CD4-positive, alpha-beta memory T cell (primary cell): ENCODE results near the gene CACNA1E. TPM values are rescaled to one million over a fixed set of nuclear protein-coding genes. Genes with fewer than 3 reads are reported as not detected.

Experiments
- CTCF ChIA-PET: fragments of 350-600 bp; sonication (Branson Sonifier 250); formaldehyde crosslinking; loops from one replicate; lab custom pipeline; 2021; ENCODE audit warnings: inconsistent platforms; ENCODE audit not compliant: partially characterized antibody; lab: Charles Lee
- POLR2A ChIA-PET: fragments of 350-600 bp; sonication (Branson Sonifier 250); formaldehyde crosslinking; loops from one replicate; lab custom pipeline; 2021; ENCODE audit not compliant: partially characterized antibody; lab: Charles Lee
- DNase-seq, 5 donors: peaks; one replicate each; pipeline versions ENCODE4 v3.0.0 to v3.0.0-alpha.2; 2020 to 2022; ENCODE audit warnings: mixed read lengths in 1 of 5
- H3K27ac ChIP-seq: one replicate; pipeline ENCODE4 v1.7.0; 2013; ENCODE audit warnings: low read depth, low read length
- H3K27me3 ChIP-seq: 2 replicates; pipeline ENCODE4 v1.7.0; 2013; ENCODE audit warnings: mild to moderate bottlenecking, low read length, moderate library complexity; ENCODE audit not compliant: insufficient read depth
- H3K36me3 ChIP-seq: 2 replicates; pipeline ENCODE4 v1.7.0; 2013; ENCODE audit warnings: mild to moderate bottlenecking, low read length, moderate library complexity; ENCODE audit not compliant: insufficient read depth
- H3K4me1 ChIP-seq: 2 replicates; pipeline ENCODE4 v1.7.0; 2013; ENCODE audit warnings: mild to moderate bottlenecking, low read length, moderate library complexity; ENCODE audit not compliant: insufficient read depth
- H3K4me3 ChIP-seq, 2 donors: one replicate each; pipeline ENCODE4 v1.7.0; 2013; ENCODE audit warnings: low read length in 2 of 2, mild to moderate bottlenecking in 1 of 2
- H3K9me3 ChIP-seq, 2 donors: one replicate each; pipeline ENCODE4 v1.7.0; 2013; ENCODE audit warnings: low read length in 2 of 2, control low read depth in 1 of 2; ENCODE audit not compliant: control insufficient read depth in 1 of 2
- H3K27ac Mint-ChIP-seq, 7 donors: one replicate each; pipeline ENCODE4 v1.8.0; 2020 to 2021; ENCODE audit warnings: mixed read lengths in 7 of 7, mild to moderate bottlenecking in 6 of 7, inconsistent platforms in 3 of 7, moderate library complexity in 3 of 7
- H3K27me3 Mint-ChIP-seq, 2 donors: one replicate each; pipeline ENCODE4 v1.8.0; 2020 to 2021; ENCODE audit warnings: mixed read lengths in 2 of 2
- H3K36me3 Mint-ChIP-seq, 2 donors: one replicate each; pipeline ENCODE4 v1.8.0; 2020 to 2021; ENCODE audit warnings: mixed read lengths in 2 of 2, inconsistent platforms in 1 of 2, mild to moderate bottlenecking in 1 of 2
- H3K4me1 Mint-ChIP-seq, 4 donors: one replicate each; pipeline ENCODE4 v1.8.0; 2020 to 2021; ENCODE audit warnings: mixed read lengths in 4 of 4, mild to moderate bottlenecking in 1 of 4
- H3K4me3 Mint-ChIP-seq, 8 donors: one replicate each; pipeline ENCODE4 v1.8.0; 2020 to 2021; ENCODE audit warnings: mixed read lengths in 8 of 8, mild to moderate bottlenecking in 7 of 8, moderate library complexity in 6 of 8, inconsistent platforms in 3 of 8
- H3K9me3 Mint-ChIP-seq, 8 donors: one replicate each; pipeline ENCODE4 v1.8.0; 2020 to 2021; ENCODE audit warnings: mixed read lengths in 8 of 8, mild to moderate bottlenecking in 5 of 8, inconsistent platforms in 3 of 8, moderate library complexity in 1 of 8
- intact Hi-C: fragments of 100-400 bp; cut with micrococcal nuclease; formaldehyde crosslinking; loops from one replicate; pipeline ENCODE4 v1.15.1; 2023
- polyA plus RNA-seq, 2 donors: library from polyadenylated mRNA; unstranded; fragments of 300-500 nt; fragmentation: Illumina TruSeq; gene quantifications; one replicate each; pipeline ENCODE4 v1.2.3, GENCODE V29; 2021
- total RNA-seq, 2 experiments: library from RNA; stranded (reverse); gene quantifications; one replicate each; pipeline ENCODE4 v1.2.3, GENCODE V29; 2021

CACNA1E gene
- total and polyA plus RNA-seq, 4 experiments from 2014 or later: not detected

DNA sequence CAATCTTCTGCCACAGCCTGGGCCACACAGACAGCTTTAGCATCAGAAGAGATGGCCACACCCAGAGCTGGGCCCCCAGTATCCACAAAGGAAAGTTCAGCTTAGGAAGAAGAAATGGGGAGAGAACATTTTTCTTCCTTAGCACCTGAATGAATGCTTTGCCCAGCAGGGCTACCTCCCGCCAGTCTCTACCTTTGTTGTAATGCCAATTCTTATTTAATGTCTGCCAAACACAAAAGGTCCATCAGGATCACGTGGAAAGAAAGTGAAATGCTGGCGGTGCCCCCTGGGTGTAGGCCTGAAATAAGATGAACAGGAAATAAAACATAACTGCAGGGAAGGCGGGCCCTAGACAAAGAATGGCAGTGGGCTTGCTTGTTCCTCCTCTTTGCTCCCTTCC, 125.6 kb downstream of the CACNA1E start:
- Mint-ChIP-seq H3K36me3 (no peaks in the 10 kb centered on the region), H3K27me3 (peaks cover 7 to 16% of the 10 kb centered on the region in 2 donors), H3K9me3 (peaks cover 0 to 3% (median 0%) of the 10 kb centered on the region in 8 donors), H3K4me3 (no peak overlapping the region), H3K4me1 (no peaks in the 10 kb centered on the region), H3K27ac (no peak overlapping the region)
- Histone ChIP-seq H3K4me3 (no peak overlapping the region), H3K36me3 (no peaks in the 10 kb centered on the region), H3K9me3 (no peaks in the 10 kb centered on the region), H3K27ac (no peak overlapping the region), H3K27me3 (no peaks in the 10 kb centered on the region), H3K4me1 (no peaks in the 10 kb centered on the region)
- DNase-seq: no peak
- intact Hi-C loops: no loop called here
- ChIA-PET POLR2A (no interaction called here), CTCF (no interaction called here)

DNA sequence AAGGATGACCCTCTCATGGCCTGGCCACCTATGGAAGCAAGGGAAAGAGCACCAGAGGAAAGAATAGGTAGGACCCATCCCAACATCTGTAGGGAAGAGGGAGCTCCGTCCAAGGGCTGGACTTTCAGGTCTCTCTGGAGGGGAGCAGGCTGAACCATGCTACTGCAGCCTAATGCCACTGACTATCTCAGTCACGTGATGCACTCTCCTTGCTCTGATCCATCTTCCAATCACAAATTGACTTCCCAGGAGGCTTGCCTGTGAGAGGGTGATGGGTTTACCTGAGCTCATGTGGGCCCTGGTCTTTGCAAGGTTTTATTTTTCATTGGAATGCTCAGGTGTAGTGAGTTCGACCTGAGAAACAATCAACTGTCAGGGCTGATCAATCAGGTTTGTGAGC, 128.8 kb downstream of the CACNA1E start:
- H3K9me3 Mint-ChIP-seq: peaks cover 0 to 3% (median 0%) of the 10 kb centered on the region in 8 donors
- ChIA-PET POLR2A (no interaction called here), CTCF (no interaction called here)
- DNase-seq: no peak
- H3K27ac Mint-ChIP-seq: no peak overlapping the region
- peaks cover 7 to 13% of the 10 kb centered on the region in 2 donors for H3K27me3 Mint-ChIP-seq
- no peaks in the 10 kb centered on the region for H3K27me3 ChIP-seq
- no peaks in the 10 kb centered on the region for H3K9me3 ChIP-seq
- H3K36me3 Mint-ChIP-seq: no peaks in the 10 kb centered on the region
- H3K4me3 Mint-ChIP-seq: no peak overlapping the region
- H3K4me1 ChIP-seq: no peaks in the 10 kb centered on the region
- no peak overlapping the region for H3K4me3 ChIP-seq
- intact Hi-C loops: no loop called here
- no peak overlapping the region for H3K27ac ChIP-seq
- no peaks in the 10 kb centered on the region for H3K4me1 Mint-ChIP-seq
- H3K36me3 ChIP-seq: no peaks in the 10 kb centered on the region

DNA sequence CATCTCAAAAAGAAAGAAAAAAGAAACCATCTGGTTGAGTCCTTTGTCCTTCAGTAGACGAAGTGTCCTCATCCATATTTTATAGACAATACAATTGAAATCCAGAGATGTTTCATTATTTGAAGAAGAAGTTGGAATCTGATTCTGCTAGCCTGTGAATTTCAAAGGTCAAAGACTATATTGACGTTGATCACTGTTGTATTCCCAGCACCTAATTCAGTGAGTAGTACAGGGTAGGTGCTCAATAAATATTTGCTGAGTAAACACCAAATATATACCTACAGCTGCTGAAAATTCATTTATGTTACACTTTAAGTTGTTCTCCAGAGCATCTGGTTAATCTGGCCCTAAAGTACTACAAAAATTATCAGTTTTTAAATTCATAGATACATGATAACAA, 135.2 kb downstream of the CACNA1E start:
- H3K27me3 Mint-ChIP-seq: peaks cover 3 to 6% of the 10 kb centered on the region in 2 donors
- Histone ChIP-seq H3K9me3 (no peaks in the 10 kb centered on the region), H3K27me3 (no peaks in the 10 kb centered on the region), H3K36me3 (no peaks in the 10 kb centered on the region), H3K4me3 (no peak overlapping the region), H3K4me1 (no peaks in the 10 kb centered on the region), H3K27ac (no peak overlapping the region)
- no peak overlapping the region for H3K27ac Mint-ChIP-seq
- POLR2A ChIA-PET: no interaction called here
- H3K4me3 Mint-ChIP-seq: no peak overlapping the region
- H3K4me1 Mint-ChIP-seq: no peaks in the 10 kb centered on the region
- DNase-seq: no peak
- intact Hi-C loops: no loop called here
- H3K9me3 Mint-ChIP-seq: peaks cover 0 to 4% (median 0%) of the 10 kb centered on the region in 8 donors
- CTCF ChIA-PET: no interaction called here
- H3K36me3 Mint-ChIP-seq: peaks cover 0 to 4% of the 10 kb centered on the region in 2 donors

DNA sequence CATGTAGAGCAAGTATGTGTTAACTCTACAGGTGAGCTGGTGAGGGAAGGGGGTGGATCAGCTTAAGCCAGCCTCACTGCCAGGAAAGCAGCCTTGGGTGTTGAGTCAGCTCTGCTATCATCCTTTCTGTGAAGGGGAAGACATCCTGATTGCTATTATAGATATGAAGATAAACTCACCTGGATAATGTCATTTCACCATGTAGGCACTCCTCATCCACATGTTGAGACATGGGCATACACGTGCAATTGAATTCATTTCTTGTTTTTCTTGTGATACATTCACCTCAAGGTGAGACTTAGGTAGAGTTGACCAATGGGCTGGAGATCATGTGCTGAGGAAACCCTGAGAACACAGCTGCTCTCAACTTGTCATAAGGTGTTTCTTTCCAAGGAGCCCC, 136.9 kb downstream of the CACNA1E start:
- H3K4me1 ChIP-seq: no peaks in the 10 kb centered on the region
- H3K9me3 Mint-ChIP-seq: peaks cover 0 to 4% (median 0%) of the 10 kb centered on the region in 8 donors
- POLR2A ChIA-PET: no interaction called here
- CTCF ChIA-PET: no interaction called here
- no peaks in the 10 kb centered on the region for H3K27me3 ChIP-seq
- no peaks in the 10 kb centered on the region for H3K36me3 ChIP-seq
- H3K4me1 Mint-ChIP-seq: no peaks in the 10 kb centered on the region
- peaks cover 0 to 4% of the 10 kb centered on the region in 2 donors for H3K36me3 Mint-ChIP-seq
- no peak for DNase-seq
- peaks cover 3 to 4% of the 10 kb centered on the region in 2 donors for H3K27me3 Mint-ChIP-seq
- no peak overlapping the region for H3K27ac Mint-ChIP-seq
- H3K4me3 Mint-ChIP-seq: no peak overlapping the region
- H3K4me3 ChIP-seq: no peak overlapping the region
- H3K9me3 ChIP-seq: no peaks in the 10 kb centered on the region
- H3K27ac ChIP-seq: no peak overlapping the region
- intact Hi-C loops: no loop called here

DNA sequence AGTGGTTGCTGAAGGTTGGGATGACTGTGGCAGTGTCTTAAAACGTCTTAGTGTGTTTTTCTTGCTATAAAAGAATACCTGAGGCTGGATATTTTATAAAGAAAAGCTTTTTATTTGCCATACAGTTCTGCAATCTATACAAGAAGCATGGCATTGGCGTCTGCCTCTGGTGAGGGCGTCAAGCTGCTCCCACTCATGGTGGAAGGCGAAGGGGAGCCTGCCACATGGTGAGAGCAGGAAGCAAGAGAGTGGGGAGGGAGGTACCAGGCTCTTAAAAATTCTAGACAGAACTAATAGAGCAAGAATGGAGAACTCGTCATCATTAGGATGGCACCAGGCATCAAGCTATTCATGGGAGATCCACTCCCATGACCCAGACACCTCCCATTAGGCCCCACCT, 140.5 kb downstream of the CACNA1E start:
- ChIA-PET POLR2A (no interaction called here), CTCF (no interaction called here)
- Mint-ChIP-seq H3K4me3 (no peak overlapping the region), H3K27ac (no peak overlapping the region), H3K9me3 (peaks cover 0 to 3% (median 0%) of the 10 kb centered on the region in 8 donors), H3K27me3 (peaks cover 1 to 5% of the 10 kb centered on the region in 2 donors), H3K36me3 (no peaks in the 10 kb centered on the region), H3K4me1 (no peaks in the 10 kb centered on the region)
- DNase-seq: no peak
- H3K27ac ChIP-seq: no peak overlapping the region
- intact Hi-C loops: no loop called here
- no peak overlapping the region for H3K4me3 ChIP-seq
- no peaks in the 10 kb centered on the region for H3K9me3 ChIP-seq
- no peaks in the 10 kb centered on the region for H3K27me3 ChIP-seq
- H3K4me1 ChIP-seq: no peaks in the 10 kb centered on the region
- no peaks in the 10 kb centered on the region for H3K36me3 ChIP-seq

DNA sequence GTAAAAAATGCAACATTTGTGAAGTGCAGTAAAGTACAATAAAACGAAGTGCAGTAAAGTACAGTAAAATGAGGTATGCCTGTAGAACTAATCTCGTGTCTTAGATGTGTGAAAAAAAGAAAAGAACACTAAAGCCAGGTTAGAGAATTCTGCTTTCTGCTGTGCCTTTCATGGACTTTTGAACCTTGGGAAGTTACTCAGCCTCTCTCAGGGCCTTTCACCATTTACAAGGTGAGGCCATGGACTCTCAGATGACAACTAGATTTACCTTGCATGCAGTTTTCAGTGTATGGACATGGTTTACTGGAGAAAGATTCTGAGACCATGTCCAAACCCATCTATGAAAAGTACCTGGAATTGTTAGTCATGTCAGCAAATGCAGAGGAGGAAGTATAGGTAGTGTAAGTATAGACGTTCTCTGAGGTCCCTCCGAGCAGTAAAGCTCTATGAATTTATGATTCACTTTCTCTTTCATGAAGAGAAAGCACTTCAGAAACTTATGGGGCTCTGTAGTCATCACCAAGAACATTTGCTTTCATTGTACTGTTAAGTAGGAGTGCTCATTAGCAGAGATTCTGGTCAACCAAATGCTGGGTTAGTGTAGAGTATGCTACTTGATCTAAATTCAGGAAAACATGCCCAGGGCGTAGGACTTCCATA, 143.1 kb downstream of the CACNA1E start:
- Mint-ChIP-seq H3K4me3 (peak overlapping the region in 1 of 8 donors; percentile 19), H3K4me1 (no peaks in the 10 kb centered on the region), H3K27me3 (peaks cover 5 to 9% of the 10 kb centered on the region in 2 donors), H3K27ac (no peak overlapping the region), H3K9me3 (peaks cover 0 to 3% (median 0%) of the 10 kb centered on the region in 8 donors), H3K36me3 (no peaks in the 10 kb centered on the region)
- Histone ChIP-seq H3K4me3 (no peak overlapping the region), H3K27me3 (no peaks in the 10 kb centered on the region), H3K36me3 (no peaks in the 10 kb centered on the region), H3K27ac (no peak overlapping the region), H3K9me3 (no peaks in the 10 kb centered on the region), H3K4me1 (no peaks in the 10 kb centered on the region)
- intact Hi-C loops: no loop called here
- no peak for DNase-seq
- CTCF ChIA-PET: no interaction called here
- POLR2A ChIA-PET: no interaction called here

DNA sequence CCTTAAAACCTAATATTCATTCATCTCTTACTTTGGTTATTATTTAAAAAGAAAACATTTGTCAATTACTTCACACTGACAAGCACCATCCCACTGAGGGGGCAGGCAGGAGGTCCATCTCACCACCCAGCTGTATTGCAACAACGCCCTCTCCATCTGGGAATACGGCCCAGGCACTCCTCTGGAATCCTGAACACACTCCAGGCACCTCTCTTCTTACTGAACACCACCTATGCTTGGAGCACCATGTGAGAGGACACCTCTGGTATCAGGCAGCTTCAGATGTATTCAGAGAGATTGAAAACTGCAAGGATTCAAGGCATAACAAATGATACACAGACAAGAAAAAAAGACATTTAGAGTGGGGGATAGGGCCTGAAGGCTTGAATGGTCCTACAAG, 147.1 kb downstream of the CACNA1E start:
- no peak for DNase-seq
- POLR2A ChIA-PET: no interaction called here
- Histone ChIP-seq H3K36me3 (no peaks in the 10 kb centered on the region), H3K4me3 (no peak overlapping the region), H3K4me1 (no peaks in the 10 kb centered on the region), H3K27me3 (no peaks in the 10 kb centered on the region), H3K27ac (no peak overlapping the region), H3K9me3 (no peaks in the 10 kb centered on the region)
- intact Hi-C loops: no loop called here
- Mint-ChIP-seq H3K9me3 (peaks cover 0 to 3% (median 0%) of the 10 kb centered on the region in 8 donors), H3K27ac (no peak overlapping the region), H3K4me1 (no peaks in the 10 kb centered on the region), H3K4me3 (no peak overlapping the region), H3K36me3 (no peaks in the 10 kb centered on the region), H3K27me3 (peaks cover 8 to 12% of the 10 kb centered on the region in 2 donors)
- CTCF ChIA-PET: no interaction called here
